Ectodermal cell (in vitro differentiated cells): Measurements from ENCODE around the gene CD53.

ENCODE experiments used
- H3K27ac ChIP-seq: 2 replicates; pipeline ENCODE4 v1.7.0; 2013; ENCODE audit warnings: mild to moderate bottlenecking, low read depth, low read length; ENCODE audit not compliant: insufficient read depth, poor library complexity, severe bottlenecking
- H3K27me3 ChIP-seq: 2 replicates; pipeline ENCODE4 v1.7.0; 2013; ENCODE audit warnings: mild to moderate bottlenecking, low read length; ENCODE audit not compliant: insufficient read depth, control insufficient read depth, poor library complexity, severe bottlenecking
- H3K36me3 ChIP-seq: one replicate; pipeline ENCODE4 v1.7.0; 2013; ENCODE audit warnings: low read length; ENCODE audit not compliant: control insufficient read depth, insufficient read depth
- H3K4me1 ChIP-seq: one replicate; pipeline ENCODE4 v1.7.0; 2013; ENCODE audit warnings: low read length; ENCODE audit not compliant: control insufficient read depth, insufficient read depth
- H3K4me3 ChIP-seq: 2 replicates; pipeline ENCODE4 v1.7.0; 2013; ENCODE audit warnings: low read depth, low read length, control low read depth; ENCODE audit not compliant: insufficient read depth
- H3K9me3 ChIP-seq: 2 replicates; pipeline ENCODE4 v1.7.0; 2013; ENCODE audit warnings: mild to moderate bottlenecking, low read length, moderate library complexity; ENCODE audit not compliant: control insufficient read depth
- WGBS, 2 experiments: methylation state at CpG; one replicate each; pipeline ENCODE4 v1.1.7; 2013; ENCODE audit warnings: missing lambda C conversion rate in 2 of 2; 5-methylcytosine and 5-hydroxymethylcytosine counted together

The CD53 gene

DNA sequence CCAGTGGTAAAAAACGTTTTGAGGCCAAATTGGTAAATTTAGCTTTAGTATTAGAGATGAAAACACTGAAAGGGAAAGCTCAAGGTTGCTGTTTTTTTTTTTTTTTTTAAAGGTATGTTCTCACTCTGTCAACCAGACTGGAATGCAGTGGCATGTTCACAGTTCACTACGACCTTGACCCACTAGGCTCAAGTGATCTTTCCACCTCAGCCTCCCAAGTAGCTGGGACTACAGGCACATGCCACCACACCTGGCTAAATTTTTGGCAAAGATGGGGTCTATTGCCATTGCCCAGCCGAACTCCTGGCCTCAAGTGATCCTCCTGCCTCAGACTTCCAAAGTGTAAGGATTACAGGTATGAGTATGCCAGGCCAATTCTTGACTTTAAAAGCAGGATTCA, 71.9 kb downstream of the CD53 start:
- no peaks in the 10 kb centered on the region for H3K9me3 ChIP-seq
- 67 to 74% methylated on average over 3 of the region's 3 CpGs for WGBS, 2 experiments

GRCh38 chr1:110945626-110946025, 72.7 kb downstream of the CD53 start:
- 91 to 92% methylated on average over 2 of the region's 2 CpGs for WGBS, 2 experiments

More for the DNA sequence above, 71.9 kb downstream of the CD53 start:
- H3K27me3 ChIP-seq: no peaks in the 10 kb centered on the region
- H3K4me1 ChIP-seq: no peaks in the 10 kb centered on the region
- H3K36me3 ChIP-seq: no peaks in the 10 kb centered on the region
- H3K4me3 ChIP-seq: no peak overlapping the region
- H3K27ac ChIP-seq: no peak overlapping the region

GRCh38 chr1:110948038-110948810, 75.3 kb downstream of the CD53 start:
- Histone ChIP-seq H3K4me3 (no peak overlapping the region), H3K9me3 (no peaks in the 10 kb centered on the region), H3K36me3 (peaks cover 7% of the 10 kb centered on the region), H3K27me3 (no peaks in the 10 kb centered on the region), H3K27ac (no peak overlapping the region), H3K4me1 (no peaks in the 10 kb centered on the region)
- 94% methylated on average over 9 of the region's 10 CpGs for WGBS, 2 experiments

More at GRCh38 chr1:110945626-110946025, 72.7 kb downstream of the CD53 start:
- Histone ChIP-seq H3K4me3 (no peak overlapping the region), H3K27ac (no peak overlapping the region), H3K36me3 (no peaks in the 10 kb centered on the region), H3K9me3 (no peaks in the 10 kb centered on the region), H3K4me1 (no peaks in the 10 kb centered on the region), H3K27me3 (no peaks in the 10 kb centered on the region)
